Liver (tissue), 9 donors: ENCODE measurements around the gene CCDC192. TPM values are rescaled to one million over a fixed set of nuclear protein-coding genes. Genes with fewer than 3 reads are reported as not detected.
A peak's percentile ranks its signal among the peaks of the same experiment; 100 is the strongest.

Experiments
- DNase-seq: peaks from one replicate; pipeline ENCODE4 v3.0.0-alpha.2; 2017; ENCODE audit warnings: low spot score
- H3K27ac ChIP-seq, 2 donors: one replicate each; pipeline ENCODE4 v1.7.0; 2013; ENCODE audit warnings: inconsistent platforms in 2 of 2, low read length in 2 of 2, control low read depth in 1 of 2, low read depth in 1 of 2, mild to moderate bottlenecking in 1 of 2
- H3K27me3 ChIP-seq, 4 donors: one replicate each; pipeline versions ENCODE4 v1.6.1 to v1.7.0; 2013; ENCODE audit warnings: low read length in 3 of 4, inconsistent platforms in 1 of 4, mild to moderate bottlenecking in 1 of 4, moderate library complexity in 1 of 4; ENCODE audit not compliant: control insufficient read depth in 4 of 4, insufficient read depth in 4 of 4
- H3K36me3 ChIP-seq, 4 donors: one replicate each; pipeline versions ENCODE4 v1.6.1 to v1.7.0; 2013; ENCODE audit warnings: low read length in 3 of 4, mild to moderate bottlenecking in 3 of 4, low read depth in 1 of 4, moderate library complexity in 1 of 4; ENCODE audit not compliant: control insufficient read depth in 4 of 4, insufficient read depth in 3 of 4
- H3K4me1 ChIP-seq, 4 donors: one replicate each; pipeline versions ENCODE4 v1.6.1 to v1.7.0; 2013; ENCODE audit warnings: low read length in 3 of 4, mild to moderate bottlenecking in 3 of 4, moderate library complexity in 1 of 4; ENCODE audit not compliant: control insufficient read depth in 4 of 4, insufficient read depth in 4 of 4
- H3K4me3 ChIP-seq, 3 donors: one replicate each; pipeline versions ENCODE4 v1.6.1 to v1.7.0; 2013; ENCODE audit warnings: low read length in 3 of 3, control low read depth in 1 of 3, low read depth in 1 of 3, mild to moderate bottlenecking in 1 of 3
- H3K9ac ChIP-seq, 2 donors: one replicate each; pipeline ENCODE4 v1.7.0; 2013; ENCODE audit warnings: low read length in 2 of 2, mild to moderate bottlenecking in 2 of 2, moderate library complexity in 2 of 2, control low read depth in 1 of 2, low read depth in 1 of 2
- H3K9me3 ChIP-seq, 4 donors: one replicate each; pipeline versions ENCODE4 v1.6.1 to v1.7.0; 2013; ENCODE audit warnings: low read length in 3 of 4; ENCODE audit not compliant: control insufficient read depth in 4 of 4
- ATF3 ChIP-seq: IDR thresholded peaks from 2 replicates; pipeline ENCODE4 v1.6.1; 2016; ENCODE audit warnings: antibody characterized with exemption
- CTCF ChIP-seq: fragments of 150-350 bp; IDR thresholded peaks from 2 replicates; pipeline ENCODE4 v1.5.1; 2017; ENCODE audit warnings: improper control_type of control experiment, low read depth, low read length; ENCODE audit not compliant: missing input control
- EGR1 ChIP-seq, 2 donors: IDR thresholded peaks; 2 replicates each; pipeline ENCODE4 v1.6.1; 2016 to 2018; ENCODE audit warnings: antibody characterized with exemption in 2 of 2, low read depth in 2 of 2
- FOXA1 ChIP-seq: IDR thresholded peaks from 2 replicates; pipeline ENCODE4 v1.6.1; 2016; ENCODE audit warnings: antibody characterized with exemption
- FOXA2 ChIP-seq: IDR thresholded peaks from 2 replicates; pipeline ENCODE4 v1.6.1; 2016; ENCODE audit warnings: antibody characterized with exemption
- HNF4A ChIP-seq, 2 donors: conservative IDR thresholded peaks; 2 replicates each; pipeline ENCODE4 v1.6.1; 2016; ENCODE audit warnings: antibody characterized with exemption in 2 of 2, mild to moderate bottlenecking in 2 of 2
- HNF4G ChIP-seq: IDR thresholded peaks from 2 replicates; pipeline ENCODE4 v1.6.1; 2016; ENCODE audit warnings: antibody characterized with exemption
- JUND ChIP-seq, 2 donors: IDR thresholded peaks; 2 replicates each; pipeline ENCODE4 v1.6.1; 2016; ENCODE audit warnings: antibody characterized with exemption in 2 of 2
- MAX ChIP-seq: IDR thresholded peaks from 2 replicates; pipeline ENCODE4 v1.6.1; 2016; ENCODE audit warnings: antibody characterized with exemption
- NR2F2 ChIP-seq: IDR thresholded peaks from 2 replicates; pipeline ENCODE4 v1.6.1; 2016; ENCODE audit warnings: antibody characterized with exemption
- RAD21 ChIP-seq, 2 donors: IDR thresholded peaks; 2 replicates each; pipeline ENCODE4 v1.6.1; 2016; ENCODE audit warnings: antibody characterized with exemption in 2 of 2, mild to moderate bottlenecking in 2 of 2
- RXRA ChIP-seq, 2 donors: IDR thresholded peaks; 2 replicates each; pipeline ENCODE4 v1.6.1; 2017 to 2018; ENCODE audit warnings: antibody characterized with exemption in 2 of 2, mild to moderate bottlenecking in 1 of 2
- SP1 ChIP-seq: IDR thresholded peaks from 2 replicates; pipeline ENCODE4 v1.6.1; 2018; ENCODE audit warnings: antibody characterized with exemption, mild to moderate bottlenecking
- TAF1 ChIP-seq: conservative IDR thresholded peaks from 2 replicates; pipeline ENCODE4 v1.6.1; 2016; ENCODE audit warnings: antibody characterized with exemption, mild to moderate bottlenecking
- YY1 ChIP-seq: IDR thresholded peaks from 2 replicates; pipeline ENCODE4 v1.6.1; 2016; ENCODE audit warnings: antibody characterized with exemption, mild to moderate bottlenecking
- whole genome bisulfite sequencing: extraction: QIAGEN DNeasy Blood & Tissue Kit; methylation state at CpG from one replicate; pipeline ENCODE4 v1.1.7; 2013; 5-methylcytosine and 5-hydroxymethylcytosine counted together
- polyA plus RNA-seq, 2 donors: library from polyadenylated mRNA; stranded (reverse) in 1 of 2; unstranded in 1 of 2; fragments of 200-250 nt in 1 of 2; fragments of >200 nt in 1 of 2; fragmentation: Nextera tagmentation in 1 of 2; extraction: Ambion mirVana in 1 of 2; gene quantifications; one replicate each; pipeline versions ENCODE4 v1.2.1 to v1.2.3, GENCODE V29; 2013 to 2015
- total RNA-seq, 2 donors: library from RNA; depleted of rRNA; stranded (reverse); fragments of >200 nt; gene quantifications; one replicate each; pipeline ENCODE4 v1.2.3, GENCODE V29; 2014
- donor health status: healthy.
- donor health status: healthy.
- donor health status: healthy.
- donor health status: healthy.
- donor health status: healthy.

CCDC192 gene
- total and polyA plus RNA-seq, 4 donors, result not detected

- H3K4me3 ChIP-seq, result no peak overlapping the region
- peaks cover 0 to 2% (median 0%) of the 10 kb centered on the region in 4 donors for H3K4me1 ChIP-seq
- 93% methylated on average over 5 of the region's 5 CpGs for WGBS
- no peak overlapping the region for H3K9ac ChIP-seq
- no peaks in the 10 kb centered on the region for H3K36me3 ChIP-seq
- H3K9me3 ChIP-seq, result no peaks in the 10 kb centered on the region
- TF ChIP-seq TAF1, result no peak
- no peak for TF ChIP-seq EGR1 (IDR thresholded peaks at IDR 0.05; ENCODE audit: low read depth in 2 of 2)
- TF ChIP-seq CTCF, result no peak
- TF ChIP-seq RAD21 (IDR thresholded peaks at IDR 0.05), result no peak
- TF ChIP-seq RXRA (IDR thresholded peaks at IDR 0.05), result no peak
- TF ChIP-seq JUND (IDR thresholded peaks at IDR 0.05), result no peak
- no peak for TF ChIP-seq NR2F2
- TF ChIP-seq ATF3, result no peak
- TF ChIP-seq HNF4A (conservative IDR thresholded peaks at IDR 0.05), result no peak
- no peak for TF ChIP-seq HNF4G
- TF ChIP-seq FOXA1, result no peak
- TF ChIP-seq SP1, result no peak
- TF ChIP-seq FOXA2, result no peak
- H3K27ac ChIP-seq, result no peak overlapping the region
- no peak for DNase-seq
- no peaks in the 10 kb centered on the region for H3K27me3 ChIP-seq
These were observed 230.2 kb downstream of the CCDC192 start for GRCh38 chr5:127933348-127933747.

GRCh38 chr5:127934791-127935256 lies 231.6 kb downstream of the CCDC192 start:
- Histone ChIP-seq H3K9me3 (no peaks in the 10 kb centered on the region), H3K4me3 (no peak overlapping the region), H3K27ac (no peak overlapping the region), H3K27me3 (no peaks in the 10 kb centered on the region), H3K36me3 (no peaks in the 10 kb centered on the region), H3K9ac (no peak overlapping the region), H3K4me1 (peaks cover 0 to 2% (median 0%) of the 10 kb centered on the region in 4 donors)
- 27% methylated on average over 1 of the region's 1 CpG for WGBS
- TF ChIP-seq HNF4A (conservative IDR thresholded peaks at IDR 0.05), result peak in 1 of 2 donors; percentile 11
- TF ChIP-seq FOXA1, result no peak
- DNase-seq, result no peak

- Histone ChIP-seq H3K4me1 (peaks cover 0 to 2% (median 0%) of the 10 kb centered on the region in 4 donors), H3K9me3 (no peaks in the 10 kb centered on the region), H3K4me3 (no peak overlapping the region), H3K36me3 (no peaks in the 10 kb centered on the region), H3K27ac (no peak overlapping the region), H3K27me3 (no peaks in the 10 kb centered on the region), H3K9ac (no peak overlapping the region)
- TF ChIP-seq YY1 (no peak), FOXA2 (no peak), MAX (no peak), EGR1 (IDR thresholded peaks at IDR 0.05; ENCODE audit: low read depth in 2 of 2) (no peak)
- no peak for DNase-seq
- 64% methylated on average over 1 of the region's 1 CpG for WGBS
These were observed 232.2 kb downstream of the CCDC192 start for GRCh38 chr5:127935398-127935797.
